C4-2B (cell line): Measurements from ENCODE around the gene RINL.

ENCODE experiments used
- H3K27ac ChIP-seq: fragments of 450-650 bp; 2 replicates; pipeline ENCODE4 v1.5.1; 2017
- CTCF ChIP-seq: fragments of 450-650 bp; conservative IDR thresholded peaks from 2 replicates; pipeline ENCODE4 v1.5.1; 2017; ENCODE audit warnings: mild to moderate bottlenecking
- ZFX ChIP-seq: fragments of 450-650 bp; IDR thresholded peaks from 2 replicates; pipeline ENCODE4 v1.6.1; 2017

Gene RINL

DNA sequence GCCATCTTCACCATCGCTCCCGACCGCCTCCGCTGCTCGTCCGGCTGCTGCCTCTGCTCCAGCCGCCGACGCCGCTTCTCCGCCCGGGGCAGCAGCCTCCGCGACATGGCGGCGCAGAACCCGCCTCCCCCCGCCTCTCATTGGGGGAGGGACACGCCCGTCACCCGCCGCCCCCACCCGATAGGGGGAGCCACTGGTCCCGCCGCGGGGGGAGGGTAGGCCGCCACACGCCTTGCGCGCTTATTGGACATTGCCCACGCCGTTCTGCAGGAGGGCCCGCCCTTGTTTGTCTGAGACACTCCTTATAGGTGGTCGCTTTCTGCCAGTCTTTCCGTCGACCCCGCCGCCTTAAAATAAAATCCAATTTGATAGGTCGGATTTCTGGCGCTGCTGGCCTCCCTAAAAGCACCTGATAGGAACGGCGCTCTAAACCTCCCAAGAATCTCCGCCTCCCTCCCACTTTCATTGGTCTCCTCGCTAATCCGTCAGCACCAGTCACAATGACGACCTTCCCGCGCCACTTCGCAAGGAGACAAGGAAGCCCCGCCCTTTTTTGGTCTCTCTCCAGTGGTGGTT is 28.1 kb downstream of the RINL start, which contains the start of gene HNRNPL:
Gene HNRNPL, minus strand, starts transcription at position 127 of the 576 bp plus-strand sequence. Its CDS starts 20 bp downstream, at position 107.
- TF ChIP-seq CTCF (no peak; the same call in 1 of the 2 replicates), ZFX (no peak)
- H3K27ac ChIP-seq, result peak within 1 kb of the TSS; percentile 92

DNA sequence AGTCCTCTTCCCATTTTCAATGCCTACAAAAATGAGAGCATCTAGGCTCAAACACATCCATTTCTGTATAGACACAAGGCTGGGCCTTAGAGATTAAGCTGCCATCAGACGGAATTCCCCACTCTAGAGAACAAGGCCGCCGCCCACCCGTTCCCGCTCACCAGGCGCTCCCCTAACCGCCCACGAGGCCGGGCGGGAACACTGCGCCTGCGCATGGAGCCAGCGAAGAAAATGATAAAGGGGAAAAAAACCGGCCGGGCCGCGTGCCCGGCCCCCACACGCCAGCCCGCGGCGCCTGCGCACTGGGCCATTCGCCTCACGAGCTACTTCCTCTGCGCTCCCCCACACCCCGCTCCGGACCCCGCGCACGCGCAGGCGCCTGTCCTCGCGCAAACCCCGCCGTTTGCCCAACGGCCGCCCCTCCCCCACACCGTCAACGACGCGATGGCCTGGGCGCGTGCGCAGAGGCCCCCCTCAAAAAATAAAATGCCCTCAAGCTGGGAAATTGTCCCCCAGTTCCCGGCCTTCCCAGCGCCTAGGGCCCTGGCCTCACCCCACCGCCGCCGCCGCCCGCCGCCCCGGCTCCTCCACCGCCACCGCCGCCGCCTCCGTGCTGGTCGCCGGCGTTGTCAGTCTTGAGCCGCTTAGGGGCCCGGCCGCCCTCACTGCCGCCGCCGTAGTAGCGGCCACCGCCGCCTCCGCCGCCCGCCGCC is 28.8 kb downstream of the RINL start:
- TF ChIP-seq CTCF (no peak), ZFX (0 out of 2 replicates have a peak, but pooled peaks have one; percentile 22)
- peak overlapping the region; percentile 92 for H3K27ac ChIP-seq

DNA sequence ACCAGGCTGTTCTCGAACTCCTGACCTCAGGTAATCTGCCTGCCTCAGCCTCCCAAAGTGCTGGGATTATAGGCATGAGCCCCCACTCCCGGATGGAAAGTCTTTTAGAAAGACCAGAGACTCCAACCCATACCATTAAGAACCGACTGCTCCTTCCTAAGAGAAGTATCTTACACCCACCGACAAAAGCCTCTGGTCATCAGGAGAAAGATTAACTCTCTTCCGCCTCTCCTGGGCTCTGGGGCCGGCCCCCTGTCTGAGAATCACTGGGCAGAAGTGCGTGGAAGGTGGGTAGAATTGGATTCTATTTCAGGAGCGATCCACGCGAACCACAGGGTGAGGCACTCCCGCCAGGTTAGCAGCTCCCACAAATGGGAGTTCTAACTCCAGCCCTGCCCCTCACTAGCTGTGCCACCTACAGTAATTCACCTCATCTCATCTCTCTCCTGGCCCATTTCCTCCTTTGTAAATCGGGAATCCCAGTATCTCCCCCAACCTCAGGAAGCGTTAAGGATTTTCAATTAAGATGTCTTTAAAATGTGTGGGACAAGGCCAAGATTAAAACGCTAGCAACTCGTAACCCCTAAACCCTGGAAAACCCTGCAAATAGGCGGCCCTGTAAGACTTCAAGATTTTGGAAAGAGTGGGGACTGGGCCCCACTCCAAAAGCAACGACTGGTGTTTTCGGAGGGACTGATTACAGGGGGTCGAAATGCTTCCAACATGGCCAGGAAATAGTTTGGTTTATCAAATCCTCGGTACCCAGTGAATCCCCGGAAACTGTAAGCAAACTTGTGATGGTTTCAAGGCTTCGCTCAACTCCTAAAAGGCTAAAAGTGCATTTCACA is 29.6 kb downstream of the RINL start:
- TF ChIP-seq CTCF, result no peak
- TF ChIP-seq ZFX, result no peak
- peak overlapping the region; percentile 92 for H3K27ac ChIP-seq

DNA sequence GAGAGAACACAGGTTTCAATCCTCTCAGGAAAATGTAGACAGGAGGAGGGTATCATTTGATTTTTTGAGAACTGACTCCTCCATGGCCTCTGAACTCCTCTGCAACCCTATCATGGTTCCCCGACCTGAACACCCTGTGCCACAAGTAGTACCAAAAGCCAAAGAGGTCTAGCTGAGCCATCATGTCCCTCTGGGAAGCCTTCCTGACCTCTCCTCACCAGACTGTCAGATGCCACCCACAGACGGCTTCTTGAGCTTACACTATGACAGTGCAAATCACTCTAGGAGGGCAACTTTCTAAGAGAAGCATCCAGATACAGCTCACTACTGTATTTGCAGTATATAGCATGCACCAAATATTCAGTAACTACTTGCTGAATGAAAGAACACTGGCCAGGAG is 32.0 kb downstream of the RINL start:
- 0 out of 2 replicates have a peak overlapping the region, but pooled peaks have one; percentile 1 for H3K27ac ChIP-seq
- no peak for TF ChIP-seq ZFX
- no peak for TF ChIP-seq CTCF

GRCh38 chr19:38845374-38846024 is 32.6 kb downstream of the RINL start:
- TF ChIP-seq CTCF (no peak), ZFX (no peak)
- H3K27ac ChIP-seq, result 0 out of 2 replicates have a peak overlapping the region, but pooled peaks have one; percentile 1

DNA sequence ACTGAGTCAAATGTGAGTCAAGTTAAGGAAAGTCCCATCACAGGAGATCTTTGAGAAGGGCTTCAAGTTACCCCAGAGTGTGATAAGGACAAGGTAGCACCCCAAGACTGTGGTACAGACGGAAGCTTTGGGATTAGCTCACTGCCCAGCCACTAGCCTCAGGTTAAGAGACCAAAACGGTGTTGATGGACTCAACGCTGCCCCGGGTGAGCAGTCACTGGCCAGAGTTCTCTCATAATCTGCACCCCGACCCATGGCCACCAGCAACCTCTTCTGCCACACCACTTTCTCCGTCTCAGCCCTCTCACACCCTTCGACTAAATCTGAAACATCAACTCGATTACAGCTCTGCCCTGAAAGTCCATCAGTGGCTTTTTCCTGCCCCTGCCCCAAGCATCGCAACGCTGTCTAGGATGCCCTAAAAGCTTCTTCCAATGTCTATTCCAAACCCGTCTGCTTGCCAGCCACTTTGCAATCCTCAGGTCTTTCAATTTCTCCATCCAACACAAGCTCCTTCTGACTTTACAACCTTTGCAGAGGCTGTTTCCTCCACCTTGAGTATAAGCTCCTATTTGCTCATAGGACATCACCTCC is 33.9 kb downstream of the RINL start:
- no peak overlapping the region for H3K27ac ChIP-seq
- TF ChIP-seq CTCF, result no peak
- TF ChIP-seq ZFX, result no peak
